BJ (cell line): ENCODE measurements around the gene NEURL1B. TPM values are rescaled to one million over a fixed set of nuclear protein-coding genes. Genes with fewer than 3 reads are reported as not detected.

ENCODE experiments used
- CTCF ChIA-PET: fragments of 350-600 bp; formaldehyde crosslinking; extraction: SDS; loops from one replicate; lab custom pipeline; 2021; ENCODE audit warnings: antibody characterized with exemption, inconsistent platforms; lab: Yijun Ruan, JAX
- POLR2A ChIA-PET: fragments of 300-600 bp; sonication (Branson Sonifier 250); formaldehyde crosslinking; extraction: SDS; loops from one replicate; lab custom pipeline; 2021; ENCODE audit warnings: antibody characterized with exemption; lab: Charles Lee
- DNase-seq: peaks from one replicate; pipeline ENCODE4 v3.0.0-alpha.2; 2011; ENCODE audit warnings: low read depth
- H3K27me3 ChIP-seq: 2 replicates; pipeline ENCODE4 v1.6.0; 2011; ENCODE audit warnings: low read length; ENCODE audit not compliant: control insufficient read depth, insufficient read depth
- H3K36me3 ChIP-seq: 2 replicates; pipeline ENCODE4 v1.5.1; 2011; ENCODE audit warnings: low read length; ENCODE audit not compliant: control insufficient read depth, insufficient read depth
- H3K4me3 ChIP-seq: 2 replicates; pipeline ENCODE4 v1.5.1; 2011; ENCODE audit warnings: low read depth, mild to moderate bottlenecking, control low read depth, low read length
- polyA plus RNA-seq: library from polyadenylated mRNA; depleted of rRNA; stranded (reverse); fragments of >200 nt; gene quantifications from 2 replicates; pipeline ENCODE4 v1.2.3, GENCODE V29; 2011
- TF ChIP-seq, protein P1 (sequence below): IDR thresholded peaks from 2 replicates; pipeline ENCODE4 v1.5.1; 2011; ENCODE audit warnings: low read depth, mild to moderate bottlenecking, control low read depth, inconsistent platforms, low read length, moderate library complexity; ENCODE audit not compliant: insufficient read depth

Gene NEURL1B
- polyA plus RNA-seq, 1 experiment: 2.3 TPM

DNA sequence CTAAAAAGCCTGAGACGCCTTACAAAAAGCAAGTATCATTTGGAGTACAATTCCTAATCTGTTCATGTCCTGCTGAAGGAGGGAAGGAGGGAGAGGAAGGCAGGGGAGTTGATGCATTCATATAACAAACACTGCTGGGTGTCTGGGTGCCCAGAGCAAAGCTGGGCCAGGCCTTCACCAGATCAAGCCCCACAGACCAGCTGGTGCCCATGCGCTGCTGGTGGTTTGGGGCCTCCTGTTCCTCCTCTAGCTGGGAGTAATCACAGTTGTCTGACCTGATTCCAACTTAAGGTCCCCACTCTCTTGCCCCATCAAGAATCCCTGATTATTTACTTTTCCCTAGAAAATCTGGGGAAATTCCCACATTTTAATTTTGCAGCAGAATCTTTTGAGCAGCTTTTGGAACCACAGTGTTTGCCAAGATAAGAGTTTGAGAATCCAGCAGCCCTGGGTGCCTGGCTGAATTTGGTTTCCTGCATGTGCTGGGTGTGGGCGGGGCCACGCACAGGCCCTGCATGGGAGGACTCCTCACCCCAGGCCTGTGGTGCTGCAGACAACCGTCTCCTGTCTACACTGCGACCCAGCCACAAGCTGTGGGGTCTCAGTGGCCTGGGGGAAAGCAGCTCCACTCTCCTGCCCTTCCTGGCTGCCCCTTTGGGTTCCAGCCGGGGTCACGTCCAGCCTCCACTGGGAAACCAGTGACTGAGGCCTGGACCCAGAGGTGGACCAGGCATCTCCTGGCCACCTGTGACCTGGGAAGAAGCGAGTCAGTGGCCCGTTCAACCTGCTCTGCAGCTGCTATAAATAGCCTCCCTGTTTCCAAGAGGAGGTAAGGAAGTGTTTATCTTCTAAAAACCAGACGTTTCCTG, 47.5 kb downstream of the NEURL1B start:
- DNase-seq: no peak
- Histone ChIP-seq H3K36me3 (no peaks in the 10 kb centered on the region), H3K27me3 (no peaks in the 10 kb centered on the region), H3K4me3 (no peak overlapping the region)
- ChIA-PET CTCF (interaction anchor here (1.6 kb wide), 1 partner anchor 8 kb away, joined by 7 read pairs; no protein-coding TSS in a partner anchor), POLR2A (no interaction called here)
- TF ChIP-seq, protein P1, sequence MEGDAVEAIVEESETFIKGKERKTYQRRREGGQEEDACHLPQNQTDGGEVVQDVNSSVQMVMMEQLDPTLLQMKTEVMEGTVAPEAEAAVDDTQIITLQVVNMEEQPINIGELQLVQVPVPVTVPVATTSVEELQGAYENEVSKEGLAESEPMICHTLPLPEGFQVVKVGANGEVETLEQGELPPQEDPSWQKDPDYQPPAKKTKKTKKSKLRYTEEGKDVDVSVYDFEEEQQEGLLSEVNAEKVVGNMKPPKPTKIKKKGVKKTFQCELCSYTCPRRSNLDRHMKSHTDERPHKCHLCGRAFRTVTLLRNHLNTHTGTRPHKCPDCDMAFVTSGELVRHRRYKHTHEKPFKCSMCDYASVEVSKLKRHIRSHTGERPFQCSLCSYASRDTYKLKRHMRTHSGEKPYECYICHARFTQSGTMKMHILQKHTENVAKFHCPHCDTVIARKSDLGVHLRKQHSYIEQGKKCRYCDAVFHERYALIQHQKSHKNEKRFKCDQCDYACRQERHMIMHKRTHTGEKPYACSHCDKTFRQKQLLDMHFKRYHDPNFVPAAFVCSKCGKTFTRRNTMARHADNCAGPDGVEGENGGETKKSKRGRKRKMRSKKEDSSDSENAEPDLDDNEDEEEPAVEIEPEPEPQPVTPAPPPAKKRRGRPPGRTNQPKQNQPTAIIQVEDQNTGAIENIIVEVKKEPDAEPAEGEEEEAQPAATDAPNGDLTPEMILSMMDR: no peak

DNA sequence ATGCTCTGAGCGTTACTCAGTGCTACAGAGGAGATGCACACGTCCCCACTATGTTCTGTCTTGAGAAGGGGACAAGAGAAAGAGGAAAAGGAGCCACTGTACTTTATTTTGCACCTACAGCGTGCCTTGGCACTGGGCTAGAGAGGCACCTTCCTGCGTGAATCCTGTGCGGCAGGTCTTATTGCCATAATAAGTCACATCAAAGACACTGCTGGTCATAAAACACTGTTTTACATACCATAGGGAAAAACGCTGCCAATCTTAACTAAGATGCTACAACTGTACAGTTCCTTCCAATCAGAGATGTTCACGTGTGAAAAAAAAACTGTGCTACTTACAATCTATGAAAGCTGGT, 48.1 kb downstream of the NEURL1B start:
- CTCF ChIA-PET: interaction anchor here (1.6 kb wide), 1 partner anchor 8 kb away, joined by 7 read pairs; no protein-coding TSS in a partner anchor
- TF ChIP-seq, protein P1: no peak
- H3K36me3 ChIP-seq: no peaks in the 10 kb centered on the region
- POLR2A ChIA-PET: no interaction called here
- no peak for DNase-seq
- H3K27me3 ChIP-seq: no peaks in the 10 kb centered on the region
- H3K4me3 ChIP-seq: no peak overlapping the region

DNA sequence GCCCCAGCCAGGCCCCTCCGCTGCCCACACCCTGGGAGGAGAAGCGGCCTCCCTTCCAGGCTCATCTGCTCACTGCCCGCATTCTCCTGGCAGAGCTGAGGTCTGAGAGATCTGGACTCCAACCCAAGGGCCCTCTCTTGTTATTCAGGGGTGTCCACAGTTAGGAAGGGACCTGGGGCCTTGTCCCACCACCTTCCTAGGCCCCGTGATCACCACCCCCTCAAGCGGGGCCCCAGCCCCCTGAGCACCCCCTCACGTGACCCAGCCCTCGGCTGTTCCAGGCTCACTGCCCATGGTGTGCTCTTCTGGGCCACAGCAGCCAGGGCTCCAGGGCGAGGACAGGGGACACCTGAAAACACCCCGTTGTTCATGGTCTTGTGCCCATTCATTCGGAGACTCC, 48.7 kb downstream of the NEURL1B start:
- Histone ChIP-seq H3K4me3 (no peak overlapping the region), H3K36me3 (no peaks in the 10 kb centered on the region), H3K27me3 (no peaks in the 10 kb centered on the region)
- ChIA-PET CTCF (no interaction called here), POLR2A (no interaction called here)
- no peak for DNase-seq
- TF ChIP-seq, protein P1: no peak

GRCh38 chr5:172690258-172691075, 49.4 kb downstream of the NEURL1B start:
- POLR2A ChIA-PET: no interaction called here
- TF ChIP-seq, protein P1: no peak
- H3K4me3 ChIP-seq: no peak overlapping the region
- no peak for DNase-seq
- CTCF ChIA-PET: no interaction called here
- no peaks in the 10 kb centered on the region for H3K27me3 ChIP-seq
- no peaks in the 10 kb centered on the region for H3K36me3 ChIP-seq

DNA sequence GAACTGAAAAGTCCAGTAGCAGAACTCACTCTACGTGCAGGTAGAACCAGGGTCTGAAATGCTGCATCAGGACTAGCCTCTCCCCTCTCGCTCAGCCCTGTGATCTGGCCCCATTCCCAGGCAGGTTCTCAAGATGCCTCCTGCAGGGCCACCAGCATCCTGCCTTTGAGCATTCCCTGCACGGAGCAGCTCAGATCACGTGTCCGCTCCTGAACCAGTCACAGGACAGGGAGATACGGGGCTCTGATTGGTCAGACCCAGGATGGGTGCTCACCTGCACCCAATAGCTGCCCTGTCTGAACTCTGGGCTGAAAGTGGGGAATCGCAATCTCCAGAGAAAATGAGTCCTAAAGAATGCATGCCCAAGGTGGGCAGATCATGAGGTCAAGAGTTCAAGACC, 50.8 kb downstream of the NEURL1B start:
- TF ChIP-seq, protein P1: no peak
- H3K36me3 ChIP-seq: no peaks in the 10 kb centered on the region
- ChIA-PET POLR2A (no interaction called here), CTCF (interaction anchor here (0.6 to 11.6 kb wide), 2 partner anchors 217 to 260 kb away, joined by 3 to 284 read pairs; no protein-coding TSS in a partner anchor)
- no peaks in the 10 kb centered on the region for H3K27me3 ChIP-seq
- H3K4me3 ChIP-seq: no peak overlapping the region
- no peak for DNase-seq
